ENCODE measurements around the gene EXOC4. TPM values are rescaled to one million over a fixed set of nuclear protein-coding genes. Genes with fewer than 3 reads are reported as not detected.

The EXOC4 gene
- total RNA-seq, 2 donors from 2014 or later = 48.9 to 102 TPM

DNA sequence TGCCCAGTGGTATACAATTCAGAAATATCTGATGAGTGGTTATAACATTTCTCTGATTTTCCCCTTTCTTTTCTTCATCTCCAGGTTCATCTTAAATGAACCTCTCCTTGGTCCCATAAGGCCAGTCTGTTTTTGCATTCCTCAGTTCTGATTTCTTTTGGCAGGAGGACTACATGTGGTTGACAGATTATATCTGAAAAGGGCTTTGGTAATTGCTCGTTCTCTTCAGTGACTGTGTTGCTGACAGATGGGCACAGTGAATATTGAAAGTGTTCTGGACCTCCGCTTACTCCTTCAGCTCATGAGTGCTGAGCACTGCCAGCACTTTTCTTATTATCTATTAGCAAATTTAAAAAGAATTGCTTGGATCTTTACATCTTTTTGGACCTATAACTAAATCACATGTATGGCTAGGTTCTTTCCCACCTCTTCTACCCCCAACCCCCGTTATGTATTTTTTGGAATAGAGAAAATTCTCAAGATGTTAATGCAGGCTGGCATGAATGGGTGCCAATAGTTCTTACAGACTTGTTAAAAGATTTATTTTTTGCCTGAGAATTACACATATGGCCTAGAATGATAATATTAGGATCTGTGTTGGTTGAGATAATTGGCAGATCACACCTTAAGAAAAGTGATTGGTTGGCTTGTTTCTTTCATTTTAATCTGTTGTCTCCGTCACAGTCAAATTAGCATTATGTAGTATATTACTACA, 323.0 kb downstream of the EXOC4 start:
- WGBS = 83% methylated on average over 4 of the region's 4 CpGs
- H3K36me3 ChIP-seq = no peaks in the 10 kb centered on the region
- TF ChIP-seq POLR2AphosphoS5 (IDR thresholded peaks at IDR 0.05) (no peak), POLR2A (IDR thresholded peaks at IDR 0.05) (no peak)
- TF ChIP-seq, protein P1, sequence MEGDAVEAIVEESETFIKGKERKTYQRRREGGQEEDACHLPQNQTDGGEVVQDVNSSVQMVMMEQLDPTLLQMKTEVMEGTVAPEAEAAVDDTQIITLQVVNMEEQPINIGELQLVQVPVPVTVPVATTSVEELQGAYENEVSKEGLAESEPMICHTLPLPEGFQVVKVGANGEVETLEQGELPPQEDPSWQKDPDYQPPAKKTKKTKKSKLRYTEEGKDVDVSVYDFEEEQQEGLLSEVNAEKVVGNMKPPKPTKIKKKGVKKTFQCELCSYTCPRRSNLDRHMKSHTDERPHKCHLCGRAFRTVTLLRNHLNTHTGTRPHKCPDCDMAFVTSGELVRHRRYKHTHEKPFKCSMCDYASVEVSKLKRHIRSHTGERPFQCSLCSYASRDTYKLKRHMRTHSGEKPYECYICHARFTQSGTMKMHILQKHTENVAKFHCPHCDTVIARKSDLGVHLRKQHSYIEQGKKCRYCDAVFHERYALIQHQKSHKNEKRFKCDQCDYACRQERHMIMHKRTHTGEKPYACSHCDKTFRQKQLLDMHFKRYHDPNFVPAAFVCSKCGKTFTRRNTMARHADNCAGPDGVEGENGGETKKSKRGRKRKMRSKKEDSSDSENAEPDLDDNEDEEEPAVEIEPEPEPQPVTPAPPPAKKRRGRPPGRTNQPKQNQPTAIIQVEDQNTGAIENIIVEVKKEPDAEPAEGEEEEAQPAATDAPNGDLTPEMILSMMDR (IDR thresholded peaks at IDR 0.05) = no peak

GRCh38 chr7:133576612-133577168, 323.8 kb downstream of the EXOC4 start:
- H3K36me3 ChIP-seq = no peaks in the 10 kb centered on the region
- no peak for TF ChIP-seq POLR2A (IDR thresholded peaks at IDR 0.05)
- no peak for TF ChIP-seq POLR2AphosphoS5 (IDR thresholded peaks at IDR 0.05)
- TF ChIP-seq, protein P1 (IDR thresholded peaks at IDR 0.05) = no peak
- H3K27ac ChIP-seq = no peak overlapping the region
- WGBS = 91% methylated on average over 6 of the region's 6 CpGs
- no peak overlapping the region for H3K4me3 ChIP-seq
- intact Hi-C loops (cut with DNase I) = no loop called here
- no peaks in the 10 kb centered on the region for H3K4me1 ChIP-seq (replicated peaks)
- DNase-seq (ENCODE audit: low spot score) = no peak
- H3K9me3 ChIP-seq = no peaks in the 10 kb centered on the region
- no peaks in the 10 kb centered on the region for H3K27me3 ChIP-seq (replicated peaks; ENCODE audit: insufficient read depth)

More for the DNA sequence above, 323.0 kb downstream of the EXOC4 start:
- intact Hi-C loops (cut with DNase I) = no loop called here
- DNase-seq (ENCODE audit: low spot score) = no peak
- Histone ChIP-seq H3K27ac (no peak overlapping the region), H3K9me3 (no peaks in the 10 kb centered on the region), H3K4me3 (no peak overlapping the region), H3K27me3 (replicated peaks; ENCODE audit: insufficient read depth) (no peaks in the 10 kb centered on the region), H3K4me1 (replicated peaks) (no peaks in the 10 kb centered on the region)

- H3K4me1 ChIP-seq (replicated peaks) = no peaks in the 10 kb centered on the region
- no peaks in the 10 kb centered on the region for H3K9me3 ChIP-seq
- no peak overlapping the region for H3K4me3 ChIP-seq
- TF ChIP-seq, protein P1 (IDR thresholded peaks at IDR 0.05) = no peak
- TF ChIP-seq POLR2AphosphoS5 (IDR thresholded peaks at IDR 0.05) (no peak), POLR2A (IDR thresholded peaks at IDR 0.05) (no peak)
- intact Hi-C loops (cut with DNase I) = no loop called here
- H3K36me3 ChIP-seq = no peaks in the 10 kb centered on the region
- 76% methylated on average over 4 of the region's 4 CpGs for WGBS
- no peak for DNase-seq (ENCODE audit: low spot score)
- no peak overlapping the region for H3K27ac ChIP-seq
- no peaks in the 10 kb centered on the region for H3K27me3 ChIP-seq (replicated peaks; ENCODE audit: insufficient read depth)
These were observed 330.1 kb downstream of the EXOC4 start for GRCh38 chr7:133582766-133583523.

DNA sequence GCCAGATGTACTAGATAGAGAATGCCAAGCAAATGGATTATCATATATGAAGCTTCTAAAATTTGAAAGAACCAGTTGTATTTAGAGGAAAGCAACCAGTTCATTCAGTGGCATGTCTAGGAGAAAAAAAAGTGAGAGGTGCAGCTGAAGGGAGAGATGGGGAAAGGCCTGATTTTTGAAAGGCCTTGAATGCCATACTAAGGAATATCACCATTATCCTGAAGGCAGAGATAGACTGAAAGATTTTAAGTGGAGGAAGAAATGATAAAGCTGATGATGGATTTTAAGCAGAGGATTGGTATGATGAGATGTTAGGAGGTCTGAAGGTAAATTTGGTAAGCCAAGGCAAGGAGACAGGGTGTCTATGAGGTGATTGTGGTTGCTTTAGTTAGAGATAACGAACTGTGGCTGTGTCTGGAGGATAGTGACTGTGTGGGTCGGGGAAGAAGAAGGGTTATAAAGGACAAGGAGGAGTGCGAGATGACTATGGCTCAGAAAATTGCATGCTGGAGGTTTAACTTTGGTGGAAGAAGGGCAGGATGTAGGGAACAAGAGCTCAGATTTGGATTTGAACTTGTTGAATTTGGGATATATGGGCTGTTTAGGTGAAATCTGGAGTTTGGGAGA, 330.8 kb downstream of the EXOC4 start:
- intact Hi-C loops (cut with DNase I) = no loop called here
- Histone ChIP-seq H3K27me3 (replicated peaks; ENCODE audit: insufficient read depth) (no peaks in the 10 kb centered on the region), H3K4me1 (replicated peaks) (no peaks in the 10 kb centered on the region), H3K9me3 (no peaks in the 10 kb centered on the region), H3K36me3 (no peaks in the 10 kb centered on the region), H3K27ac (no peak overlapping the region), H3K4me3 (no peak overlapping the region)
- DNase-seq (ENCODE audit: low spot score) = no peak
- TF ChIP-seq POLR2AphosphoS5 (IDR thresholded peaks at IDR 0.05) = no peak
- no peak for TF ChIP-seq POLR2A (IDR thresholded peaks at IDR 0.05)
- TF ChIP-seq, protein P1 (IDR thresholded peaks at IDR 0.05) = no peak
- WGBS = 98% methylated on average over 3 of the region's 3 CpGs
